ENCODE results near the gene CFAP57. TPM values are rescaled to one million over a fixed set of nuclear protein-coding genes. Genes with fewer than 3 reads are reported as not detected.

Gene CFAP57
- polyA plus RNA-seq, 1 experiment, result 0.27 TPM

GRCh38 chr1:43225168-43225567 is 53.0 kb downstream of the CFAP57 start:
- ChIA-PET CTCF (interaction anchor here (0.5 kb wide), 1 partner anchor 19 kb away, joined by 3 read pairs; no protein-coding TSS in a partner anchor), POLR2A (no interaction called here)
- Histone ChIP-seq H3K27me3 (ENCODE audit: control insufficient read depth, insufficient read depth, low read length) (no peaks in the 10 kb centered on the region), H3K4me3 (ENCODE audit: low read depth, low read length) (no peak overlapping the region), H3K36me3 (ENCODE audit: control insufficient read depth, insufficient read depth, low read length) (no peaks in the 10 kb centered on the region)
- TF ChIP-seq CTCF (IDR thresholded peaks at IDR 0.05; ENCODE audit: insufficient read depth, low read depth, low read length), result no peak
- DNase-seq (ENCODE audit: low read depth), result no peak

GRCh38 chr1:43227143-43227764 is 55.1 kb downstream of the CFAP57 start:
- ChIA-PET POLR2A (interaction anchor here (0.6 kb wide), 1 partner anchor 141 kb away, joined by 3 read pairs; no protein-coding TSS in a partner anchor), CTCF (interaction anchor here (0.5 to 1.9 kb wide), 33 partner anchors 9 to 708 kb away, joined by 3 to 17 read pairs (median 3); partner anchors contain the start of genes CDC20 and KDM4A)
- TF ChIP-seq CTCF (IDR thresholded peaks at IDR 0.05; ENCODE audit: insufficient read depth, low read depth, low read length), result peak; percentile 91
- DNase-seq (ENCODE audit: low read depth), result no peak
- Histone ChIP-seq H3K36me3 (ENCODE audit: control insufficient read depth, insufficient read depth, low read length) (no peaks in the 10 kb centered on the region), H3K4me3 (ENCODE audit: low read depth, low read length) (no peak overlapping the region), H3K27me3 (ENCODE audit: control insufficient read depth, insufficient read depth, low read length) (no peaks in the 10 kb centered on the region)

GRCh38 chr1:43229826-43230780 is 58.0 kb downstream of the CFAP57 start:
- no peak for DNase-seq (ENCODE audit: low read depth)
- CTCF ChIA-PET, result interaction anchor here (0.6 to 3.5 kb wide), 4 partner anchors 11 to 322 kb away, joined by 3 to 13 read pairs (median 6); partner anchors contain the start of gene CDC20
- Histone ChIP-seq H3K27me3 (ENCODE audit: control insufficient read depth, insufficient read depth, low read length) (no peaks in the 10 kb centered on the region), H3K4me3 (ENCODE audit: low read depth, low read length) (no peak overlapping the region), H3K36me3 (ENCODE audit: control insufficient read depth, insufficient read depth, low read length) (no peaks in the 10 kb centered on the region)
- POLR2A ChIA-PET, result interaction anchor here (0.6 kb wide), 1 partner anchor 23 kb away, joined by 3 read pairs; no protein-coding TSS in a partner anchor
- no peak for TF ChIP-seq CTCF (IDR thresholded peaks at IDR 0.05; ENCODE audit: insufficient read depth, low read depth, low read length)

GRCh38 chr1:43232074-43232473 is 59.9 kb downstream of the CFAP57 start:
- ChIA-PET POLR2A (interaction anchor here (0.7 to 1.3 kb wide), 3 partner anchors 25 to 418 kb away, joined by 3 to 6 read pairs (median 5); partner anchors contain the start of gene KDM4A), CTCF (interaction anchor here (0.8 to 3.5 kb wide), 6 partner anchors 18 to 319 kb away, joined by 3 to 13 read pairs (median 4); partner anchors contain the start of gene CDC20)
- Histone ChIP-seq H3K27me3 (ENCODE audit: control insufficient read depth, insufficient read depth, low read length) (no peaks in the 10 kb centered on the region), H3K36me3 (ENCODE audit: control insufficient read depth, insufficient read depth, low read length) (no peaks in the 10 kb centered on the region), H3K4me3 (ENCODE audit: low read depth, low read length) (no peak overlapping the region)
- TF ChIP-seq CTCF (IDR thresholded peaks at IDR 0.05; ENCODE audit: insufficient read depth, low read depth, low read length), result no peak
- peak; percentile 28 for DNase-seq (ENCODE audit: low read depth)

All from BJ (cell line).